B cell (primary cell): ENCODE results near the gene HES4.

Experiments used
- EZH2 ChIP-seq: IDR thresholded peaks from 2 replicates; pipeline ENCODE4 v1.6.1; 2012; ENCODE audit warnings: borderline replicate concordance, low read depth, mild to moderate bottlenecking, moderate library complexity, low read length; ENCODE audit not compliant: insufficient read depth, poor library complexity, severe bottlenecking
- TF ChIP-seq, protein P1 (sequence below): fragments of 200-600 bp; IDR thresholded peaks from one replicate; pipeline ENCODE4 v1.8.0; 2022; ENCODE audit warnings: antibody characterized with exemption, mild to moderate bottlenecking

DNA sequence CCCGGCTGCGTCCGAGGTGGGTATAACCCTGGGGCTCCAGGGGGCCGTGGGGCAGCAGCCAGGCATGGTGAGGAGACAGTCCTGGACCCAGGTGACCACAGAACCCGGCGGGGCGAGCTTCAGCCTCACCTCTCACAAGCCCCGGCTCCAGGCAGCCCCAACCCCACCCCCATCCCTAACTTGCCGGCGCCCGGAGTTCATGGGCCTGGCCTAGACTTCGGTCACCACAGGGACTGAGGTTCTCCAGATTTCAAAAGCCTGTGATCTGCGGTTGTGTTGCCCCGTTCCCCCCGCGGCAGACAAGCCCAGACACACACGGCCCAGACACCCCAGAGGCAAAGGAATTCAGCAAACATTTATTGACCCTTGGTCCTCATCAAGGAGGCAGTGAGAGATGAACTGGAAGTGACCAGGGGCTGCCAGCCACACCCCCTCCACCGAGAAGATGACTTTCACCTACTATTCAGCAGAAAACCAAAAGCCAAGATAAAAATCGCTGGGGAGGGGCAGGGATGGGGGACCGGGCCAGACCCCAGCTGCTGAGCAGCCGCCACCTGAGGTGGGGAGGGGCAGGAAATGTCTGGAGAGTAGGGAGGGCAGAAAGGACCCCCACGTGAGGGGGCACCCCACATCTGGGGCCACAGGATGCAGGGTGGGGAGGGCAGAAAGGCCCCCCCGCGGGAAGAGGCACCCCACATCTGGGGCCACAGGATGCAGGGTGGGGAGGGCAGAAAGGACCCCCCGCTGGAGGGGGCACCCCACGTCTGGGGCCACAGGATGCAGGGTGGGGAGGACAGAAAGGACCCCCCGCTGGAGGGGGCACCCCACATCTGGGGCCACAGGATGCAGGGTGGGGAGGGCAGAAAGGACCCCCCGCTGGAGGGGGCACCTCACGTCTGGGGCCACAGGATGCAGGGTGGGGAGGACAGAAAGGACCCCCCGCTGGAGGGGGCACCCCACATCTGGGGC, 3.9 kb downstream of the HES4 start:
- TF ChIP-seq, protein P1, sequence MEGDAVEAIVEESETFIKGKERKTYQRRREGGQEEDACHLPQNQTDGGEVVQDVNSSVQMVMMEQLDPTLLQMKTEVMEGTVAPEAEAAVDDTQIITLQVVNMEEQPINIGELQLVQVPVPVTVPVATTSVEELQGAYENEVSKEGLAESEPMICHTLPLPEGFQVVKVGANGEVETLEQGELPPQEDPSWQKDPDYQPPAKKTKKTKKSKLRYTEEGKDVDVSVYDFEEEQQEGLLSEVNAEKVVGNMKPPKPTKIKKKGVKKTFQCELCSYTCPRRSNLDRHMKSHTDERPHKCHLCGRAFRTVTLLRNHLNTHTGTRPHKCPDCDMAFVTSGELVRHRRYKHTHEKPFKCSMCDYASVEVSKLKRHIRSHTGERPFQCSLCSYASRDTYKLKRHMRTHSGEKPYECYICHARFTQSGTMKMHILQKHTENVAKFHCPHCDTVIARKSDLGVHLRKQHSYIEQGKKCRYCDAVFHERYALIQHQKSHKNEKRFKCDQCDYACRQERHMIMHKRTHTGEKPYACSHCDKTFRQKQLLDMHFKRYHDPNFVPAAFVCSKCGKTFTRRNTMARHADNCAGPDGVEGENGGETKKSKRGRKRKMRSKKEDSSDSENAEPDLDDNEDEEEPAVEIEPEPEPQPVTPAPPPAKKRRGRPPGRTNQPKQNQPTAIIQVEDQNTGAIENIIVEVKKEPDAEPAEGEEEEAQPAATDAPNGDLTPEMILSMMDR: no peak
- TF ChIP-seq EZH2: no peak
